IPS-20b (cell line): ENCODE data around the gene ID1.
A peak's percentile ranks its signal among the peaks of the same experiment; 100 is the strongest.
"Not testable (repeated sequence)": the region's sequence is repeated elsewhere in the genome, so short reads cannot be mapped to it uniquely, and the experiment has no call there.

Experiments
- H3K27ac ChIP-seq: one replicate; pipeline ENCODE4 v1.5.1; 2013; ENCODE audit warnings: low read length
- H3K27me3 ChIP-seq: 2 replicates; pipeline ENCODE4 v1.6.1; 2013; ENCODE audit warnings: mild to moderate bottlenecking, low read length, inconsistent platforms; ENCODE audit not compliant: insufficient read depth
- H3K36me3 ChIP-seq: 2 replicates; pipeline ENCODE4 v1.6.1; 2013; ENCODE audit warnings: low read depth, mild to moderate bottlenecking, inconsistent platforms, low read length, moderate library complexity; ENCODE audit not compliant: insufficient read depth
- H3K4me1 ChIP-seq: 2 replicates; pipeline ENCODE4 v1.6.1; 2013; ENCODE audit warnings: mild to moderate bottlenecking, control low read depth, inconsistent platforms, low read length, moderate library complexity; ENCODE audit not compliant: insufficient read depth
- H3K4me3 ChIP-seq: 2 replicates; pipeline ENCODE4 v1.5.1; 2013; ENCODE audit warnings: mild to moderate bottlenecking, low read length, inconsistent platforms
- H3K9ac ChIP-seq: 2 replicates; pipeline ENCODE4 v1.6.1; 2013; ENCODE audit warnings: low read depth, mild to moderate bottlenecking, inconsistent platforms, low read length, moderate library complexity
- H3K9me3 ChIP-seq: 2 replicates; pipeline ENCODE4 v1.6.1; 2013; ENCODE audit warnings: mild to moderate bottlenecking, low read depth, low read length, inconsistent platforms; ENCODE audit not compliant: insufficient read depth

Gene ID1

DNA sequence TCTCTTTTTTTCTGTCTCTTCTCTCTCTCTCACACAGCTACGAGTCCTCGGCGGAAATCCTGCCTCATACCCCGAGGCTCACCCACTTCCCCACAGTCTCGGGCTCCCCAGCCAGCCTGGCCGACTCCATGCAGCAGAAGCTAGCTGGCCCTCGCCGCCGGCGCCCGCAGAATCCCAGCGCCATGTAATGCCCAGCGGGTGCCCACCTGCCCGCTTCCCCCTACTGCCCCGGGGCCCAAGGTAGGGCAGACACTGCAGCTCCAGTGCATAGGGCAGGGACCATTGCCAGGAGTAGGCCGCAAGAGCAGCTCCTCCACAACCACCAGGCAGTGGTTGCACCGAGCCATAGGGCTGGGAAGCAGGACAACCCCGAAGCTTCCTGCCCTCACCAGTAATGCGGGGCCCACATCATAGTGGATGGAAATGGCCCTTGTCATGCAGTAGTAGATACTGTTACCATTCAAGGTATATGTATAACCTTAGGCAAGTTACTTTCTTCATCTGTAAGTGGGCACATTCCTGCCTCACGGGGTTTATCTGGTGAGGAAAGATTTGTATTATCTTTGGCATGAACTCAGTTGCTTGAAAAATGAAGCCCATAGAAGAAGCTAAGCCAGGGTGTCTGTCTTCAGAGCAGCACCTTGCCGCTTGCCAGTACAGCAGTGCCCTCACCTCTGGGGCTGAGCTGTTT lies 36.9 kb upstream of the ID1 start:
- Histone ChIP-seq H3K4me1 (peaks cover 19% of the 10 kb centered on the region), H3K9ac (no peak overlapping the region), H3K36me3 (peaks cover 49% of the 10 kb centered on the region), H3K4me3 (no peak overlapping the region), H3K27me3 (no peaks in the 10 kb centered on the region), H3K27ac (no peak overlapping the region), H3K9me3 (no peaks in the 10 kb centered on the region)

DNA sequence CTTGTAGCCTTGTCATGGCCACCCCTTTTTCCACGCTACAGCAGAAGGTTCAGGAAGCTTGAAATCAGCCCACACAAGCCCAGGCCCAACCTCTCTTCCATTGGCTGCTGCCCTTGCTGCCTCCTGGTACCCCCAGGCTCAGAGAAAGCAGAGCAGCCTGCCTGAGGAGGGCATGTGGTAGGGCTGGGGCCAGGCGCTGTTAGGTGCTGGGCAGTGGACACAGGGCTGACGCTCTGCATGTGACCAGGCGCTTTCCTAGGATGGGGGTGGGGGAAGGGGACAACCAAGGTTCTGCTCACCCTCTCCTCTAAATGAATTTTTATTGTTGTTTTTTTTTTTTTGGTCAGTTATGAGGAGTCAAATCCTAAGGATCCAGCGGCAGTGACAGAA lies 36.3 kb upstream of the ID1 start:
- H3K27me3 ChIP-seq: no peaks in the 10 kb centered on the region
- H3K4me3 ChIP-seq: no peak overlapping the region
- peaks cover 44% of the 10 kb centered on the region for H3K36me3 ChIP-seq
- no peak overlapping the region for H3K27ac ChIP-seq
- H3K9me3 ChIP-seq: no peaks in the 10 kb centered on the region
- no peak overlapping the region for H3K9ac ChIP-seq
- peaks cover 24% of the 10 kb centered on the region for H3K4me1 ChIP-seq

DNA sequence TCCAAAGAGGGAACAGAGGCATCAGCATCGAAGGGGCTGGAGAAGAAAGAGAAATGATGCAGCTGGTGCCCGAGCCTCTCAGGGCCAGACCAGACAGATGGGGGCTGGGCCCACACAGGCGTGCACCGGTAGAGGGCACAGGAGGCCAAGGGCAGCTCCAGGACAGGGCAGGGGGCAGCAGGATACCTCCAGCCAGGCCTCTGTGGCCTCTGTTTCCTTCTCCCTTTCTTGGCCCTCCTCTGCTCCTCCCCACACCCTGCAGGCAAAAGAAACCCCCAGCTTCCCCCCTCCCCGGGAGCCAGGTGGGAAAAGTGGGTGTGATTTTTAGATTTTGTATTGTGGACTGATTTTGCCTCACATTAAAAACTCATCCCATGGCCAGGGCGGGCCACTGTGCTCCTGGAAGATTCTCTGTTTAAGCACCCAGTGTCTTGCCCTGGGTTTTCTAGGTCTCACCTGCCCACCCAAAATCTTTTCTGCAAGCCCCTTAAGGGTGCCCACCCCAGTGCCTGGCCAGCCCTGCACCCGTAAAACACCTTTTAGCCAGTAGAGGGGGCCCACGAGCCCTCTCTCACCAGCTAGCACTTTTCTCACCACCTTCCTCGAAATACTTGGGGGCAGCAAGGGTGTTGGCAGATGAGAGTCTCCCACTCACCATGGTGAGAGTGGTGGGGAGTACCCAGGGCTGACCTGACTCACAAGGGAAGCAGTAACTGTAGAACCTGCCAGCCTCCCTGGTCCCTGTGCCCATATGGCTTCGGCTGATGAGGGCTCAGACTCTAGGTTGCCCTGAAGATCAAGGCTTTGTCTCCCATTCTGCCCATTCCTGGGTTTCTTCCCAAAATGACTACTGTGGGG lies 35.7 kb upstream of the ID1 start:
- Histone ChIP-seq H3K9me3 (no peaks in the 10 kb centered on the region), H3K36me3 (peaks cover 38% of the 10 kb centered on the region), H3K4me3 (no peak overlapping the region), H3K27ac (no peak overlapping the region), H3K9ac (no peak overlapping the region), H3K4me1 (peaks cover 28% of the 10 kb centered on the region), H3K27me3 (no peaks in the 10 kb centered on the region)

DNA sequence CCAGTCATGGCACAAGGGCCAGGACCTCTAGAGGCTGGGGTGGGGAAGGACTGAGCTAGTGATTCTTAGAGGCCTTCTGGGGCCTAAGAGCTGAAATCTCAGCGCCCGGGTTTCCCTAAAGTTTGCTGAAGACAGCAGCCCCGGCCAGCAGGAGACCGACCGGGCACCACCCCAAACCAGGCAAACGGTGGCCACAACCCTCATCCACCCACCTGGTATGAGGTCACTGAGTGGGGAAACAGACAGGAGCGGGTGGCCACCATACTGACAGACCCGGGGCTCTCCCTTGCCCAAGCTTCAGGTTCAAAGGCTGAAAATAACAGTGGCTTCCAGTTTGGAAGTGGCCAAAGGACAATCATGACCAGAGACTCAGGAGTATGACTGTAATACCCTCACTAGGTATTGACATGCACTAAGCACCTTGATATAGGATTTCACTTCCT lies 35.0 kb upstream of the ID1 start:
- H3K27me3 ChIP-seq: no peaks in the 10 kb centered on the region
- no peak overlapping the region for H3K27ac ChIP-seq
- H3K9me3 ChIP-seq: no peaks in the 10 kb centered on the region
- H3K4me1 ChIP-seq: peaks cover 28% of the 10 kb centered on the region
- H3K9ac ChIP-seq: no peak overlapping the region
- peaks cover 36% of the 10 kb centered on the region; the same call in 1 of the 2 replicates for H3K36me3 ChIP-seq
- no peak overlapping the region for H3K4me3 ChIP-seq

DNA sequence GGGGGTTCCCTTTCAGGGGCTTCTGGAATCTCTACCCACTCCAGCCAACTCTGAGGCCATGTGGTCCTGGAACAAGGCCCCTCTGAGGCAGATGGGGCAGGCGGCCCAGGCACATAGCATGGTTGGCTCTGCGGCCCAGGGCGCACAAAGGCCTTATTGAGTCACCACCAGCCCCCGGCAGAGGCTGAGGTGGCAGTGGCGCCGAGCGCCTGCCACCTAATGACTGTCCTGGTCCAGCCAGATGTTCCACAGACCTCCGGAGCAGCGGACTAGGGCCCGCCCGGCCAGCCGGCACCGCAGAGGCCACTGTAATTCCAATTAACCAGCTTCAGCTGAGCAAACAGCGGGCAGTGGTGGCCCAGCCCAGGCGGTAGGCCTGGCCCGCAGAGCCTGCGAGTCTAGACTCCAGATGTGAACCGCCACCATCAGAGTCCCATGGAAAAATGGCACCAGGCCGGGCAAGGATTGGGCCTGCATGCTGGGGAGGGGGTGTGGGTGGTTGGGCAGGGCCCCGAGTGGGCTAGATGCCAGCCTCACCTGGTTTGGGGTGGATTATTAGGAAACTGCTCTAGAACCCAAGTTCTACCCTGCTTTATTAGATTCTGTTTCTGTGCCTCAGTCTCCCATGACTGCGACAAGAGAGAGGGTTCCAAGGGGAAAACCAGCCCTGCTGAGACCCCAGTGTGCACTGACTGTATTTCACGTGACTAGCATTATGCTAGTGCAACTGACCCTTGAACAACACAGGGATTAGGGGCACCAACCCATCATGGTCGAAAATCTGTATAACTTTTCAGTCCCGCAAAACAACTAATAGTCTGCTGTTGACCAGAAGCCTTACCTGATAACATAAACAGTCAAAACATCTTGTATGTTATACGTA lies 34.1 kb upstream of the ID1 start:
- no peak overlapping the region for H3K4me3 ChIP-seq

DNA sequence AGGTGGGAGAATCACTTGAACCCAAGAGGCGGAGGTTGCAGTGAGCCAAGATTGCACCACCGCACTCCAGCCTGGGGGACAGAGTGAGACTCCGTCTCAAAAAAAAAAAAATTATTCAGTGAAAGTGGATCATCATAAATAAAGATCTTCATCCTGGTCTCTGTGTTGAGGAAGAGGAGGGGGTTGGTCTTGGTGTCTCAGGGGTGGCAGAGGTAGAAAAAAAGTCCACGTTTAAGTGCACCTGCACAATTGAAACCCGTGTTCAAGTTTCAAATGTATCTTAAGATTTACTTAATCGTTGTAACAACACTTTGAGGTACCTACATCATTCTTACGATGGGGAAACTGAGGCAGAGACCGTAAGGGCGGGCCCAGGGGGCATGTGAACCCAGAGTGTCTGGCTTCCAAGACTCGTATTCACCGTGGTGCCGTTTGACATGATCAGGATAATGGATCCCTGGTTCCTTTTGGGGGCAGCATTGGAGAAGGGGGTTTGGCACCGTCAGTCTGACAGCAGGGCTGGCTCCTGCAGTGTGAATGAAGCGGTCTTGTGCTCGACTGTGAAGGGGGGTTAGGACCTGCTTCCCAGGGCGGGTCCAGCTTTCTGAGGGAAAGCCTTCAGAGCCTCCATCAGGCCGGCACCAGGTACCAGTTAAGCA lies 32.9 kb upstream of the ID1 start:
- H3K4me1 ChIP-seq: peaks cover 26% of the 10 kb centered on the region
- peak overlapping the region; percentile 83 for H3K9ac ChIP-seq
- H3K9me3 ChIP-seq: no peaks in the 10 kb centered on the region
- H3K27me3 ChIP-seq: no peaks in the 10 kb centered on the region
- peak overlapping the region; percentile 19 for H3K27ac ChIP-seq
- peak overlapping the region; percentile 64 for H3K4me3 ChIP-seq
- H3K36me3 ChIP-seq: peaks cover 20% of the 10 kb centered on the region; the same call in 1 of the 2 replicates

More for the DNA sequence above, 34.1 kb upstream of the ID1 start:
- no peaks in the 10 kb centered on the region for H3K27me3 ChIP-seq
- peaks cover 28% of the 10 kb centered on the region; the same call in 1 of the 2 replicates for H3K36me3 ChIP-seq
- H3K4me1 ChIP-seq: peaks cover 28% of the 10 kb centered on the region
- H3K9ac ChIP-seq: no peak overlapping the region
- no peaks in the 10 kb centered on the region for H3K9me3 ChIP-seq
- H3K27ac ChIP-seq: no peak overlapping the region

DNA sequence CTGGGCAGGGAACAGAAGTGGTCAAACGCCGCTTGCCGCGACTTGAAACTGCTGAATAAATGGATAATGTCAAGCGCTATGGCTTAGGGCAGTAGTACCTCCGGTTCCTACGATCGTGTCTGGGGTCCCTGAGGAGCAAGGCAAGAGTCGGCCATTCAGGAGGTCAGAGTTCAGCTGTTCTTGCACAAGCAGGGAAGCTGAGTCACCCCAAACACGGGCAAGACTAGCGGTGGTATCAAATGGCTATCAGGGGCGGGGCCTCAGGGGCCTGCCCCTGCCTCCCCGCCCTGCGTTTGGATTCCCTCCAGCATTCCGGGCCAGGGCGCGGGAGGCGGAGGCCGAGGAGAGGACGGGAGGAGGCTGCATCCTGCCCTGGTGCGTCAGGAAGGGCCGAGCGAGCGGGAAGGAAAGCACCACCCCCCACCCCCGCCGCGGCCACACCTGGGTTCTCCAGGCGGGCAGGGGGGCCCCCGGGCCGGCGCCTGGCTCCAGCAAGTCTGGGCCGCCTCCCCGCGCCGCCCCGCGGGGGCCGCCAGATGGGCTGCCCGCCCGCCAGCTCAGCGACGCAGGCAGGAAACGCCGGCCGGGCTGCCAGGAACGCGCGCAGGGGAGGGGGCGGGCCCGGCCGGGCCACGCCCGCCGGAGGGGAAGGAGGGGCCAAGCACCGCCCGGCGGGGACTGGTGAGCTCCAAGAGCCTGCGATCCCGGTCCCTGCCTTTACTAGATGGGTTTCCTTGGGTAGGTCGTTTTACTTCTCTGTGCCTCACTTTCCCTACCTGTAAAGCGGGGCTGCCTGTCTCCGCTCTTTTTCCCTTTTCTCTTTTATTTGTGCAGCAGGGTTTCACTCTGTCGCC lies 32.2 kb upstream of the ID1 start:
- Histone ChIP-seq H3K9me3 (no peaks in the 10 kb centered on the region), H3K4me3 (peak overlapping the region; percentile 64), H3K9ac (peak overlapping the region; percentile 83), H3K27me3 (no peaks in the 10 kb centered on the region), H3K36me3 (peaks cover 12% of the 10 kb centered on the region; the same call in 1 of the 2 replicates), H3K27ac (peak overlapping the region; percentile 58), H3K4me1 (peaks cover 24% of the 10 kb centered on the region; the same call in 1 of the 2 replicates)

DNA sequence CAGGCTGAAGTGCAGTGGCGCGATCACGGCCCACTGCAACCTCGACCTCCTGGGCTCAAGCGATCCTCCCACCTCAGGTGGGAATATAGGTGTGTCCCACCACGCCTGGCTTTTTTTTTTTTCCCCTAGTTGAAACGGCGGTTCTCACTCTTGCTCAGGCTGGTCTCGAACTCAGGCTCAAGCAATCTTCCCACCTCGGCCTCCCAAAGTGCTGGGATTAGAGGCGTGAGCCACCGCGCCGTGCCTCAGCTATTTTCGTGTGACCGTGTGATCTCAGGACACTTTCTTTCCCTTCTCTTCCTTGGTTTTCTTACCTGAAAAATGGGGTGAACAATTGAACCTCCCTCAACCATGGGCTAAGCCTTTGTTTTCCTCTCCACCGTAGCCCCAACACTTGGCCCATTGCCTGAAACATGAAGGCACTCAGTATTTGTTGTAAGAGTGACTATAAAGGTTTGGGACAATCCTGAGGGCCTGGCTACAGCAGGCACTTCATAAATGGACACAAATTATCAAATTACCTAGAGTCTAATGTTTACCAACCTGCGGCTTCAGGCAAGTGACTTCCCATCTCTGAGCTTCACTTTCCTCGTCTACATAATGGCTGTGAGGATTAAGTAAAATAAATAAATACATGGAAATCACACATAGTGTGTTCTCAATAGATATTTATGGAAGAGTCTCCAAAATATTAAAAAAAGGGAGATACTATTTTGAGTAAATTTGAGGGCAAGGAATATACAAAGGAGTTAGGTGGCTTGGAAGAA lies 31.4 kb upstream of the ID1 start:
- Histone ChIP-seq H3K4me1 (peaks cover 24% of the 10 kb centered on the region; the same call in 1 of the 2 replicates), H3K9me3 (no peaks in the 10 kb centered on the region), H3K27me3 (no peaks in the 10 kb centered on the region), H3K27ac (peak overlapping the region; percentile 58), H3K9ac (peak overlapping the region; percentile 83; the same call in 1 of the 2 replicates), H3K4me3 (peak overlapping the region; percentile 61), H3K36me3 (peaks cover 7% of the 10 kb centered on the region; the same call in 1 of the 2 replicates)

DNA sequence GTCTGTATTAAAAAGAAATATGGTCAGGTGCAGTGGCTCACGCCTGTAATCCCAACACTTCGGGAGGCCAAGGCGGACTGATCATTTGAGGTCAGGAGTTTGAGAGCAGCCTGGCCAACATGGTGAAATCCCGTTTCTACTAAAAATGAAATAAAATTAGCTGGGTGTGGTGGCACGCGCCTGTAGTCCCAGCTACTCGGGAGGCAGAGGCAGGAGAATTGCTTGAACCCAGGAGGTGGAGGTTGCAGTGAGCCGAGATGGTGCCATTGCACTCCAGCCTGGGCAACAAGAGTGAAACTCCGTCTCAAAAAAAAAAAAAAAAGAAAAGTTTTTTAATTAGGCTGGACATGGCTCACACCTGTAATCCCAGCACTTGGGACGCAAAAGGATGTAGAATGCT lies 30.1 kb upstream of the ID1 start:
- not testable (repeated sequence) for H3K9ac ChIP-seq

DNA sequence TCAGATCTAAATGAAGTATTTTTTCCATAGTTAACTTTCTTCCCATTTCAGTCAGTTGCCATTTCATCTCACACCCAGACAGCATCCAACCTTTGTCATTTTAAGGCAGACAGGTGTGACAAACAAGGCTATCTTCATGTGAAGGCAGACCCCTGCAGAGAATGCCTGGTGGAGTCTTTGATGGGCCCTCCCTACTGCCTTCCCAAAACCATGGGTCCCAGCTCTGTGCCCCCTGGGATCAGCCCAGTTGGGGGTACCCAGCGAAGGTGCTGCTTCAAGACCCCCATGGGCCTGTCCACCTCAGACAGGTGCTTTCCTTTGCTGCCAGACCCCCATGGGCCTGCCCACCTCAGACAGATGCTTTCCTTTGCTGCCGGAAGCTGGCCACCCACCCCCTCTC lies 28.3 kb upstream of the ID1 start:
- Histone ChIP-seq H3K36me3 (no peaks in the 10 kb centered on the region), H3K27ac (no peak overlapping the region), H3K9me3 (no peaks in the 10 kb centered on the region), H3K9ac (no peak overlapping the region), H3K4me1 (peaks cover 32% of the 10 kb centered on the region; the same call in 1 of the 2 replicates), H3K27me3 (no peaks in the 10 kb centered on the region), H3K4me3 (no peak overlapping the region)

More for the DNA sequence above, 30.1 kb upstream of the ID1 start:
- H3K27ac ChIP-seq, H3K27me3 ChIP-seq, H3K9me3 ChIP-seq, H3K4me3 ChIP-seq, H3K36me3 ChIP-seq: not testable (repeated sequence)
- peaks cover 20% of the 10 kb centered on the region; the same call in 1 of the 2 replicates for H3K4me1 ChIP-seq
